MM.1S (cell line): ENCODE measurements around the gene CCDC13.

Experiments used
- DNase-seq: peaks from one replicate; pipeline ENCODE4 v3.0.0-alpha.2; 2015
- H2AFZ ChIP-seq: fragments of 300-600 bp; sonication (generic); 2 replicates; pipeline ENCODE4 v1.6.0; 2016; ENCODE audit warnings: antibody characterized with exemption, low read length
- H3F3A ChIP-seq: fragments of 300-600 bp; sonication (generic); 2 replicates; pipeline ENCODE4 v1.6.1; 2016; ENCODE audit warnings: mild to moderate bottlenecking, antibody characterized with exemption, low read length, moderate library complexity, mixed read lengths; ENCODE audit not compliant: insufficient read depth
- H3K27ac ChIP-seq: fragments of 300-600 bp; sonication (generic); 2 replicates; pipeline ENCODE4 v1.5.1; 2016; ENCODE audit warnings: mild to moderate bottlenecking, low read length
- H3K27me3 ChIP-seq: fragments of 300-600 bp; sonication (generic); replicated peaks from 2 replicates; pipeline ENCODE4 v1.6.0; 2016; ENCODE audit warnings: low read length; ENCODE audit not compliant: insufficient read depth
- H3K36me3 ChIP-seq: fragments of 300-600 bp; sonication (generic); replicated peaks from 2 replicates; pipeline ENCODE4 v1.6.1; 2016; ENCODE audit warnings: mild to moderate bottlenecking, low read length, mixed read lengths; ENCODE audit not compliant: insufficient read depth
- H3K4me1 ChIP-seq: fragments of 300-600 bp; sonication (generic); 2 replicates; pipeline ENCODE4 v1.6.1; 2016; ENCODE audit warnings: low read length, mixed read lengths
- H3K4me2 ChIP-seq: fragments of 300-600 bp; sonication (generic); 2 replicates; pipeline ENCODE4 v1.6.0; 2016; ENCODE audit warnings: low read depth, low read length
- H3K4me3 ChIP-seq: fragments of 300-600 bp; sonication (generic); 2 replicates; pipeline ENCODE4 v1.5.1; 2016; ENCODE audit warnings: low read length, mixed read lengths
- H3K79me2 ChIP-seq: fragments of 300-600 bp; sonication (generic); 2 replicates; pipeline ENCODE4 v1.6.1; 2016; ENCODE audit warnings: mixed run types, low read length, mixed read lengths
- H3K9ac ChIP-seq: fragments of 300-600 bp; sonication (generic); 2 replicates; pipeline ENCODE4 v1.6.1; 2016; ENCODE audit warnings: low read length, mixed read lengths
- H3K9me2 ChIP-seq: fragments of 300-600 bp; sonication (generic); replicated peaks from 2 replicates; pipeline ENCODE4 v1.6.1; 2016; ENCODE audit warnings: mild to moderate bottlenecking, low read length, mixed read lengths; ENCODE audit not compliant: insufficient read depth
- H3K9me3 ChIP-seq: fragments of 300-600 bp; sonication (generic); replicated peaks from 2 replicates; pipeline ENCODE4 v1.6.1; 2016; ENCODE audit warnings: mild to moderate bottlenecking, low read length, mixed read lengths; ENCODE audit not compliant: insufficient read depth
- H4K20me1 ChIP-seq: fragments of 300-600 bp; sonication (generic); 2 replicates; pipeline ENCODE4 v1.6.1; 2016; ENCODE audit warnings: mild to moderate bottlenecking, low read length, moderate library complexity, mixed read lengths; ENCODE audit not compliant: insufficient read depth
- CTCF ChIP-seq: fragments of 300-600 bp; sonication (generic); IDR thresholded peaks from 2 replicates; pipeline ENCODE4 v1.5.1; 2016; ENCODE audit warnings: antibody characterized with exemption, low read length, mixed read lengths
- EZH2 ChIP-seq: fragments of 300-600 bp; sonication (generic); optimal IDR thresholded peaks from 2 replicates; pipeline ENCODE3; 2017; ENCODE audit warnings: low read depth, mild to moderate bottlenecking, antibody characterized with exemption, low read length, mixed read lengths
- EZH2phosphoT487 ChIP-seq: fragments of 300-600 bp; sonication (generic); IDR thresholded peaks from 2 replicates; pipeline ENCODE4 v1.6.1; 2018; ENCODE audit warnings: antibody characterized with exemption, low read length

CCDC13 gene

GRCh38 chr3:42790714-42791229, 17.7 kb upstream of the CCDC13 start:
- H3K9me2 ChIP-seq: no peaks in the 10 kb centered on the region
- no peaks in the 10 kb centered on the region for H3K9me3 ChIP-seq
- no peaks in the 10 kb centered on the region for H3K27me3 ChIP-seq
- no peak for TF ChIP-seq EZH2
- no peak for TF ChIP-seq EZH2phosphoT487
- no peak for TF ChIP-seq CTCF
- no peak overlapping the region for H3K4me3 ChIP-seq
- DNase-seq: no peak
- H3K4me2 ChIP-seq: no peak overlapping the region
- no peak overlapping the region for H3K9ac ChIP-seq
- H4K20me1 ChIP-seq: no peaks in the 10 kb centered on the region
- peaks cover 7% of the 10 kb centered on the region; the same call in 1 of the 2 replicates for H3K36me3 ChIP-seq
- no peak overlapping the region for H2AFZ ChIP-seq
- H3K27ac ChIP-seq: no peak overlapping the region
- no peaks in the 10 kb centered on the region for H3F3A ChIP-seq
- H3K79me2 ChIP-seq: peaks cover 1% of the 10 kb centered on the region
- H3K4me1 ChIP-seq: no peaks in the 10 kb centered on the region

DNA sequence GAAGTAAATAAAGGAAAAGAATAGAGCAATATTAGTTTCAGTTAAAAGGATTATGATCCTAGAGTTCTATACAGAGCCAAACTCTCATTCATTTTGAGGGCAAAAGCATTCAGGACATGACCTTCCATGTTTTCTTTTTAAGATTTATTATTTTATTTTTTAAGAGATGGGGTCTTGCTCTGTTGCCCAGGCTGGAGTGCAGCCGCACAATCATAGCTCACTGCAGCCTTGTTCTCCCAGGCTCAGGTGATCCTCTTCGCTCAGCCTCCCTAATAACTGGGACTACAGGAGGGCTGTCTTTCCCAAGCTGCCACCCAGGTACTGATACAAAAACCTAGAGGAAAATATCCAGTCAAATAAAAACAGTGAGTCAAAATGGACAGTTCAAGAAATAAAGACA, 13.6 kb upstream of the CCDC13 start:
- Histone ChIP-seq H3K9ac (no peak overlapping the region), H3K4me1 (no peaks in the 10 kb centered on the region), H3K36me3 (peaks cover 7% of the 10 kb centered on the region; the same call in 1 of the 2 replicates), H3K4me2 (no peak overlapping the region), H3K9me2 (no peaks in the 10 kb centered on the region), H3K4me3 (no peak overlapping the region), H3K9me3 (no peaks in the 10 kb centered on the region), H4K20me1 (no peaks in the 10 kb centered on the region), H2AFZ (no peak overlapping the region), H3K27ac (no peak overlapping the region), H3F3A (no peaks in the 10 kb centered on the region), H3K27me3 (no peaks in the 10 kb centered on the region), H3K79me2 (no peaks in the 10 kb centered on the region; the same call in 1 of the 2 replicates)
- DNase-seq: no peak
- TF ChIP-seq EZH2: no peak

DNA sequence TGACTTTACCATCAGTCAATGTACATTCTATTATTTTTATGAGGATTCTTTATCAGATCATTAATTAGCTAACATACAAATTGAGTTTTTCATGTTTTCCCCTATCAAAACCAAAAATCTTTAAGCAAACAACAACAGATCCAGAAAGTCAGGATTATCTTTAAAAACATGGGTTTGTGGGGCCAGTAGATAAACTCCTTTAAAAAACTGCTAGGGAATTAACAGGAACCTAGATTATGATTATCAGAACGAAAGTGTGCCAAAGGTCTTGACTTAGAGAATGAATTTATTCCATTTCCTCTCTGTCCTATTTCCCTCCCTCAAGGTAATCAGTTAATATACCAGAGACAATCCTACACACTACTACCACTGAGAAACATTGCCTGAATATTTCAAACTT, 13.2 kb upstream of the CCDC13 start:
- Histone ChIP-seq H3K4me1 (no peaks in the 10 kb centered on the region), H3K27ac (no peak overlapping the region), H3K9me3 (no peaks in the 10 kb centered on the region), H3K4me2 (no peak overlapping the region), H3K36me3 (0 out of 2 replicates have a peak, but pooled peaks cover 4% of the 10 kb centered on the region), H2AFZ (no peak overlapping the region), H3K27me3 (no peaks in the 10 kb centered on the region), H4K20me1 (no peaks in the 10 kb centered on the region), H3K9me2 (no peaks in the 10 kb centered on the region), H3K9ac (no peak overlapping the region), H3K79me2 (no peaks in the 10 kb centered on the region; the same call in 1 of the 2 replicates), H3K4me3 (no peak overlapping the region), H3F3A (no peaks in the 10 kb centered on the region)
- no peak for DNase-seq
- TF ChIP-seq EZH2 (no peak), EZH2phosphoT487 (no peak), CTCF (no peak)

GRCh38 chr3:42780892-42781700, 8.0 kb upstream of the CCDC13 start:
- Histone ChIP-seq H4K20me1 (no peaks in the 10 kb centered on the region), H2AFZ (no peak overlapping the region), H3K4me1 (no peaks in the 10 kb centered on the region), H3K9me3 (no peaks in the 10 kb centered on the region), H3K4me2 (no peak overlapping the region), H3K9ac (no peak overlapping the region), H3K36me3 (0 out of 2 replicates have a peak, but pooled peaks cover under 1% of the 10 kb centered on the region), H3F3A (no peaks in the 10 kb centered on the region), H3K79me2 (no peaks in the 10 kb centered on the region), H3K4me3 (no peak overlapping the region), H3K27me3 (no peaks in the 10 kb centered on the region), H3K27ac (no peak overlapping the region), H3K9me2 (no peaks in the 10 kb centered on the region)
- TF ChIP-seq EZH2: no peak
- TF ChIP-seq CTCF: peak; percentile 76
- DNase-seq: peak; percentile 65
